HG03135 (cell line): ENCODE measurements around the gene EFCAB10.

Experiments used
- ATAC-seq: cut with Tn5 transposase; IDR thresholded peaks from one replicate; pipeline ENCODE4 v1.9.1; 2021; ENCODE audit warnings: mild to moderate bottlenecking, moderate library complexity; ENCODE audit not compliant: unreplicated experiment

EFCAB10 gene, protein sequence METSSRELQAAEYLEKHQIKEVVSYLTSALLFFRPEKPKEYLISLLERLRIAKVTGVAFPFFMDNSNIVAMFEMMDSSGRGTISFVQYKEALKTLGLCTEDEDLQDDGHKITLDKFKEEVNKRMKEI

DNA sequence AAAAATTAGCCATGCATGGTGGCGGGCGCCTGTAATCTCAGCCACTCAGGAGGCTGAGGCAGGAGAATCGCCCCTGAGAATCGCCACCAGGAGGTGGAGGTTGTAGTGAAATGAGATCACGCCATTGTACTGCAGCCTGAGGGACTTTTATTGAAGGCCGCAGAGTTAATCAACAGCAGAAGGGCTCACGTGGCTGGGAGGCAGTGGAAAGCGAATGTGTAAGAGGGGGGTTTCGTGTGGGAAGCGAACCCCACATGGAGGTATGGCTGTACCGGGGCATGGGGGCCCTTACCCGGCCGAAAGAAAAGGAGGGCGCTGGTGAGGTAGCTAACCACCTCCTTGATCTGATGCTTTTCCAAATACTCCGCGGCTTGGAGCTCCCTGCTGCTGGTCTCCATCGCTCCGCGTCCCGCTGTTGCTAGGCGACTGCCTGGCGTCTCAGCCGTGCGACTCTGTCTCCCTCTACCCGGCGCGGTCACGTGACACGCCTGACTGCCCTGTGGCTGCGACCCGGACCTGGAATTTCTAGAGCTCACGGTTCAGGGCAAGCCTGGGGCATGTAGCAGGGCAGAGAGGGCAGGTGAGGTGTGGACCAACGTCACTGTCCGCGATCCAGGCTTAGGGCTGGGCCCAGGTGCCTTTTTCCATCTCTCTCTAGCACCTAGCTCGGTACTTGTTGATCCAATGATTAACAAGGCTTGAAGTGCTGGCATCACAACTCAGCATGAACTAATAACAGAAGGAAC lies at the start of gene EFCAB10:
Gene EFCAB10, minus strand, starts transcription at position 428 of the 746 bp plus-strand sequence. Its CDS starts 30 bp downstream, at position 398.
- ATAC-seq: peak; percentile 80

DNA sequence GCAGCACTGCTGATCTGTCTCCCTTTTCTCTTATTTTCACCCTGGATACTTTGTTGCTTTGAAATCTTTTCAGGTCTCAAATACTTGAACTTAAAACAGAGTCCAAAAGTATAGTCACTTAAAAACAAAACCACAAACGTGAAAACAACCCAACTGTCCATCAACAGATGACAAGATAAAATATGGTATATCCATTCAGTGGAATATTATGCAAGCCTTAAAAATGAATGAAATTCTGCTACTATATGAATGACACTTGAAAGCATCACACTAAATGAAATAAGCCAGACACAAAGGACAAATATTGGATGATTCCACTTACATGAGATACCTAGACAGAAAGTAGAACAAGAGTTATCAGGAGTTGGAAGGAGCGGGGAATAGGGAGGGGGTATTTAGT lies 44.7 kb upstream of the EFCAB10 start:
- ATAC-seq: no peak

DNA sequence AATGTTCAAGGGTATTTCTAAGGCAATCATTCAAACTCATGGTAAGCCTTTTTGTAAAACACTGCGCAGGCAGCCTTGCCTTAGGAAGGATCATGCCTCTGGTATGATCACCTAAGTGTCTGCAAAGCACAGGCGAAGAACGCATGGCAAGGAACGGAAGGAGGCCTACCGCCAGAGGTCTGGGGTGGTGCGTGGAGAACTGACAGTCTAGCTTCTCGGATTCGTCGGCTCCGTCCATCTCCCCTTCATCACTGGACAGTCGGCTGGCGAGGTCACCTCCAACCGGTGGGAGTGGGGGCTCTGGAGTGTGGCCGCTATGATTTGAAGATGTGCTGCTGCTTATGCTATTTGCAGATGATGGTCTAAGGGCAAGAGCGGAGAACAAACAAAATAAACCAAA lies 42.6 kb upstream of the EFCAB10 start:
- ATAC-seq: no peak

DNA sequence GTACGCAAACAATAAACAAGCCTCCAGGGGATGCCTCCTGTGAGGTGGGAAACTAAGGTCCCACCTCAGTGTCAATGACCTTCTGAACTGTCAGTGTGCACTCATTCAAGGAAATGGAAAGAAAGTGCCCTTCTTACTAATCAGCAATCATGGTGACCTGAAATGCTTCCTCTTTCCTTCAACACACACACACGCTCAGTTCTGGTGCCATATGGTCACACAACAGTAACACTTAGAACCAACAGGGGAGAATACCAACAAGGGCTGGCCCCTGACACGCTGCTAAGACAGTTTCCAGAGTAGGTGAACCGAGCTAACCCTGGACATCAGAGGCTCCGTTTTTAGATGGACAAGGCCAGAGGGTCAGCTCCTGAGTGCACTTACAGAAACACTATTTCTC lies 42.1 kb upstream of the EFCAB10 start:
- ATAC-seq: no peak

DNA sequence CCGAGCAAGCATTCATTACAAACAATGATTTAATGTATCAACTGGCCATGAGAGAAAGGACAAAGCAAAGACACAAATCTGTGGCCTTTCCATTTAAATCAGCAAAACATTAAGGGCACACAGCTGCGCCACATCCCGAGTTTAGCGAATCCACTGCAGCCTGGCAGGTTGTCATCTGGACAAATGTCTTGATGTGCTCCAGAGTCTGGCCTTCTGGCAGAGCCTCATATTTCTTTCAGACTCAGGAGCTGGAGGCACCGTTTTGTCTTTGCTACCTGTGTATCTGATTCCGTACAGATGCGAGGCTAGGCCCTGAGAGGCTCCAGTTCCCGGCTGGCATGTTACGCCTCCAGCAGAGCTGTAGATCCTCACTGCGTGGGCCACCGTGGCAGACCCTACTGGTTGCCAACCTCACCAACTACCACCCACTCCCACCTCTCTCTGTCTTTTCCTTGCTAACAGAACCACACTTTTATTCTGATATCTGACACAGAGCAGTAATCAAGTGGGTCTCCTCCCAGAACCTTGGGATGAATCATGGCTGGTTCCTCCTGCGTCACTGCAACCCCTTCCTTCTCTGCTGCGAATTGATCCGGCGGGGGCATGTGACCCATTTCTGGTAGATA lies 40.9 kb upstream of the EFCAB10 start:
- no peak for ATAC-seq

DNA sequence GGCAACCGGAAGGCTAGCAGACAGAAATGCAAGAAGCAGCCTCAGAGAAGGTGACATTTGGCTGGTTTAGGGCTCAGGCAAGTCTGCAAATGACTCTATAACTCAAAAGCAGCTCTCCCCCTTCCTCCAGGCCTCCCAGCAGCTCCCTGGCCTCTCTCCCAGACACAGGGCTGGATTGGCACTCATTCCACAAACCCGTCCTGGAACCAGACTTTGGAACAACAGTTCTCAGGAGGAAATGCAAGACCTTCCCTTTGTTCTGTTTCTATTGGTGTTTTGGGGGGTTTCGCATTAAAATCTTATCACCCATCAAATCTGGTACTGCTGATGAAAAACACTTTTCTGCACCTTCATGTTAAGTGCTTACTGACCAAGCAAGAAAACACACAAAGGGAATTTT lies 40.3 kb upstream of the EFCAB10 start:
- ATAC-seq: no peak

DNA sequence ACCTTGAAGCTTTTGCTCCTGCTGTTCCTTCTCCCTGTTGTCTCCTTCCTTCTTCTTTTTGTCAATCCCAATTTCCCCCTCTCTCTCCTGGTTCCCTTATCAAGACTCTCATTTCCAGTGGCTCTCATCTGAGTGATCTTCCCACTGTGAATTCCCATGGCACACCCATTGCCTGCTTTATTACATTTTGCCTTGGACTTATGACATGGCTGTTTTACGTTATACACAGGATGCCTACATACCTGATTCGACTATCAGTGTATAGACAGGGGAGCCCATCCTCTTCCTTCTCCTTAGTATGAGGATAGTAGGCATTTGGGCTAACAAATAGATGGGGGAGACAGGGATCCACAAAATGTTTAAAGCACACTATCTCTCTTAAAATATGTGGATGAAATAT lies 39.9 kb upstream of the EFCAB10 start:
- no peak for ATAC-seq

DNA sequence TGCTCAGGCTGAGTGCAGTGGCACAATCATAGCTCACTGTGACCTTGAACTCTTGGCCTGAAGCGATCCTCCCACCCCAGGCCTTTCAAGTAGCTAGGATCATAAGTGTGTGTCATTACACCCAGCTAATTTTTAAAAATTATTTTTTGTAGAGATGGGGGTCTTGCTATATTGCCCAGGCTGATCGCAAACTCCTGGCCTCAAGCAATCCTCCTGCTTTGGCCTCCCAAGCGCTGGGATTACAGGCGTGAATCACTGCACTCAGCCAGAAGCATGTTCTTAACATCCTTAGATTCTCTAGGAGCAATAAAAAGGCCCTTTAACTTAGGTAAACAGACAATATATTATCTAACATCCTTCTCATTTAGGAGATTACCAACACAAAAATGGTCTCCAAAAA lies 38.3 kb upstream of the EFCAB10 start:
- ATAC-seq: no peak

DNA sequence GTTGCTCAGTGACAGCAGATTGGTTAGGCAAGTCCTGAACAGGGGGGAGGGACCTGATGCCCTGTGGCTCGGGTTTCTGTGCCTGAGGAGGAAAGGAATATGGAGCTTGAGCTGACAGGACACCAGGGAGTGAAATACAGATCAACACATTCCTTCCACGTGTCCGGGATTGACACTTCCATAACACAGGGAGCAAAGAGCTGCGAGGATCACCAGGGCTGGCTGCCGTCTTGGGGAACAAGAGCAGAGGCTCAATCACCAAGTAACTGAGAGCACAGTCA lies 36.7 kb upstream of the EFCAB10 start:
- ATAC-seq: no peak

DNA sequence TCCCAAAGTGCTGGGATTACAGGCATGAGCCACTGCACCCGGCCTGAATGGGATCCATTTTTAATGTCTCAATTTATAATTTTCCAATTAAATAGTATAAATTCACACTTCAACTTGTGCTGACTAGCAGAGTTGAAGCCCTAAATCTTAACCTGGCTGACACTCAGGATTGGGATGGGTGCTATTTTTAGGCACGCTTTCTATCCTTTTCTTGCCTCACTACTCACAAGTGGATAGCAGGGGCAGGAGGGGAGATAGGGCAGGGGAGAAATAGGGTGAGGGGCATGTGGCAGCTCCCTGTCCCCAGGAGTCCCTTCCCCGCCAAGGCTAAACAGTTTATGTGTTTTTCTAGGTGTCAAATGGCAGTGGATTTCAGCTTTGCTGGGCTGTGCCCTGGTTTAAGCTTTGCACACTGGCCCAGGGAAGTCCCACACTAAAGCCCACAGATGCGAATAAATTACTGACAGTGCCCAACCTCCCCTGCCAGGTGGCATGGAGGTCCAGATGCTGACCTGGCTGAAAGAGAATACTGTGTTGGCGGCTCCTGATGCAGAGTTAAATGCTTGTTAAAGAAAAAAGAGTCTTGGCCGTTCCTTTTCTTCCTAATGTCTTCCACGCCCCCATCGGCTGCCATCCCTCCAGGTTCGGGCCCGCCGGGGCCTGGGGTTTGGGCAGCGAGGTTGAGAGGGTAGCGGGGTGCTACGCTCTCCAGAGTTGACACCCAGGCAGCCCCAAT lies 36.2 kb upstream of the EFCAB10 start:
- ATAC-seq: no peak

DNA sequence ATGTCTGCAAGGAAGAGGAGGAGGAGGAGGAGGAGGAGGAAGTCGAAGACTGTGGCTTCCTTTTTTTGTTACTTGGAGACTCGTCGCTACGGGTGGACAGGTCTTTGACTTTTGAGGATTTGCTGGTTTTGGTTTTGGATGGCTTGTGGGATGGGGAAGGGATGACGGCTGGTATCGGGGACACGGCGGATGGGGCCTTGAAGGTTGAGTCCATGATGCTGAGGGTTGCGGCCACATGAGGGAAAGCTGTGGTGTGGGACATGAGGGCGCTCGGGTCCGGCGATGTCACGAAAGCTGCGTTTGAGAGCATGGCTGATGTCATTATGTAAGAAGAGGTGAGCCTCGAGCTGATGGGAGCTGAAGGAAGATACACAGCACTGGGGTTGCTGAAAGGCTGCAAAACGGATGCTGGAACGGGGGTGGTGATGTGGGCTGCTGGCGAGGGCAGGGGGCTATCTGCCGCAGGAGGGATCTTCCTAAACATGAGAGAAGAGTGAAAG lies 33.1 kb upstream of the EFCAB10 start:
- no peak for ATAC-seq

DNA sequence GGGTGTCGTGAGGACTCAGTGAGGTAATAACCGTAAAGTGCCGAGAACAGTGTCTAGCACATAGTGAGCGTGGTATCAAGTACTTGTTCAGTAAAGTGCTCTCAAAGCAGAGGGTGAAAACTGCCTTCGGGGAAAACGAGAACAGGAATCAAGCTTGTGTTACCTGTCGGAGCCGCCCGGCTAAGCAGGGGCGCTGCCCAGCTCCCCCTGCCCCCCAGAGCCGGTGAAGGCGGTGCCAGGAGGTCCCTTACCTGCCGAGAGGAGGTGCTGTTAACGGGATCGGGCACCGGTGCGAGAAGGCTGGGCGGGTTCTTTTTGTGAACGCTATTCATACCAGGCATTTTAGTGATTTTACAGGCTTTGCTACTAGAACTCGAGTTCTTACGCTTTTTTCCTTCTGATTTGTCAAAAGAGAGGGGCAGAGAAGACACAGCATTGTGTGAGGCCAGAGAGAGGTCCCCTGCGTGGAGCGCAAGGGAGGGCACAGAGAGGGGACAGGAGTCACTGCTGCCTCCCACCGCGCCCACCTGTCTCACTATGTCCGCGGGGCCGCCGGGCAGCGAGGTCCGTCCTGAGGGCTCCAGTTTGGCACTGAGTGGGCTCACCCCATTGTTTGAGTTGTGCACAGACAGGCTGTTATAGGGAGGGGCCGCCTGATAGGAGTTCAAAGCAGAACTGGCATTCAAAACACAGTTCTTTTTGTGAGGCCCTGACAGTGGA lies 32.5 kb upstream of the EFCAB10 start:
- no peak for ATAC-seq

DNA sequence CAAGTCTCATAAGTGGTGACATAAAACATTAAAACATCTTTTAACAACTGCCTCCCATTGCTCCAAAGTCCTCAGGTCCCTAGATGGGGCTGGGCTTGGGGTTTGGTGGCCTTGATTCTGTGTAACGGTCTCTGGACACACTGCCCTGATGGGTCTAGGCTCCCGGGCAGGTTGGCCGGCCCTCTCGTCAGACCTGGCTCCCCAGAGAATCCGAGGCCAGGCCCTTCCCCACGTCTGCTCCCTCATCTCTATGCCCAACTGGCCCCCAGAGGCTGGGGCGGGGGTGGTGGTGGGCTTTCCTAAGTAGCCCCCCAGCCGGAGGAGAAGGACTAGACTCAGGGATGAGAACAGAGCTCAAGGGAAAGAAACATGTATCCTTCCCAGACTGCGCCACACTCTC lies 31.5 kb upstream of the EFCAB10 start:
- ATAC-seq: no peak

DNA sequence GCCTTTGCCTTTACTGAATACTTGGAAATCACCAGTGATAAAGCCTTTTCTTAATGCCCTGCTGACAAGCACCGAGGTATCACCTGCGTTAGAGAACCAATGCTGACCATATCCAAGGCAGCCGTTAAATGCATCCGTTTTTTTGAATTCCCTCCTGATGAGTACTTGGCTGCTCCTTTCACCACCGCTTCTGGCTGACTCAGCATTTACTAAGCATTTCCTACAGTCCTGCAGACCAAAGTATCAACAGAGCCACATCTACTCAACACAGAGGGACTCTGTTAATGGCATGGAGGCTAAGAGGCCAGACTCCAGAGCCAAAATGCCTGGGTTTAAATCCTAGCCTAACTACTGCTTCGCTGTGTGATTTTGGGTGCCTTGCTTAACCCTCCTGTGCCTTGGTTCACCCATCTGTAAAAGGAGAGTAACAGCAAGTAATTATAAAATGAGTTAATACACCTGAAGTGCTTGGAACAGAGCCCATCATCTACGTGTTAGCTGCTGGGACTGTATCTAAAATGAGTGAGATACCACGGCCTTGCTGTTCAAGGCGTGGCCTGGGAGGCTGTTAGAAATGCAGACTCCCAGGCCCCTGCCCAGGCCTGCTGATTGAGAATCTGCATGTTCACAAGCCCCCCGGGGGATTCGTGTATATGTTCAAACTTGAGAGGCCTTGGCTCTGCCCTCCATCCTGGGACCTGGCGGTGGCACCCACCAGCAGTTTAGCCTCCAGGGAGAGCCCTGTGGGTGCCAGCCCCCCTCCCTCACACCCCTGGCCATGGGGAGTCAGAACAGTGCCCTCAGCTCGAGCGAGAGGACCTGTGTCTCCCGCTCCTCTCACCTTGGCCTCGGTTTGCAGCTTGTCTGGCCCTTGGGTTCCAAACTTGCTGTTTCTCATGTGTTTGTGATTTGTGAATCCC lies 30.8 kb upstream of the EFCAB10 start:
- no peak for ATAC-seq

DNA sequence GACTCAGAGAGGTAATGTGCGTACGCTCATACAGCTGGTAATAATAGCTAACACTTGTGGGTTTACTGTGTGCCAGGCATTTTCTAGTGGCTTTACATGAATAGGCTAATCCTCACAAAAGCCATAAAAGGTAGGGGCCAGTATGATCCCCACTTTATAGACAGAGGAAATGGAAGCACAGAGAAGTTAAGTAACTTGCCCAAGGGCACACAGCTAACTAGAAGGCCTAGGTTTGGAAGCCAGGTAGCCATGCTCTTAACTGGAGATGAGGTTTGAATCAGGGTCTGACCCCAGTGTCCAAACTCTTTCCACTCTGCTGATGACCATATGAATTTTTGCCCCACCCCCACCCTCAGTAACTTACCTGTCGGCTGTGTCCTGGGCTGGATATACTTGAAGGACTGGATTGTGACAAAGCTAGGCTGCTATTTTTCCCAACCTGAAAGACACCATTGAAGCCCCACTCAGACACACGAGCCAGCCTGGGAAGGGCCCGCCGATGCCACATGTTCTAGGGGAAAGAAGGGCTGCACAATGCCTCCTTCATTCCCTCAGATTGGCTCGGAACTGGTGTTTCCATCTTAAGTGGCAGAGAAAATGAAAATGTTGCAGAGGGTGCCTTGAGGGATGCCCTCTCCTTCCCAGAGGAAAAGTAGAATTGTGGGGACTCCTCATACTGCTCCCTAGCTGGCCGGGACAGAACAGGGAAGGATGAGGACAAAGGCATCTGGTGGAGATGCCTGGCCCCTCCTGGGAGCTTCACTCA lies 29.1 kb upstream of the EFCAB10 start:
- ATAC-seq: no peak

DNA sequence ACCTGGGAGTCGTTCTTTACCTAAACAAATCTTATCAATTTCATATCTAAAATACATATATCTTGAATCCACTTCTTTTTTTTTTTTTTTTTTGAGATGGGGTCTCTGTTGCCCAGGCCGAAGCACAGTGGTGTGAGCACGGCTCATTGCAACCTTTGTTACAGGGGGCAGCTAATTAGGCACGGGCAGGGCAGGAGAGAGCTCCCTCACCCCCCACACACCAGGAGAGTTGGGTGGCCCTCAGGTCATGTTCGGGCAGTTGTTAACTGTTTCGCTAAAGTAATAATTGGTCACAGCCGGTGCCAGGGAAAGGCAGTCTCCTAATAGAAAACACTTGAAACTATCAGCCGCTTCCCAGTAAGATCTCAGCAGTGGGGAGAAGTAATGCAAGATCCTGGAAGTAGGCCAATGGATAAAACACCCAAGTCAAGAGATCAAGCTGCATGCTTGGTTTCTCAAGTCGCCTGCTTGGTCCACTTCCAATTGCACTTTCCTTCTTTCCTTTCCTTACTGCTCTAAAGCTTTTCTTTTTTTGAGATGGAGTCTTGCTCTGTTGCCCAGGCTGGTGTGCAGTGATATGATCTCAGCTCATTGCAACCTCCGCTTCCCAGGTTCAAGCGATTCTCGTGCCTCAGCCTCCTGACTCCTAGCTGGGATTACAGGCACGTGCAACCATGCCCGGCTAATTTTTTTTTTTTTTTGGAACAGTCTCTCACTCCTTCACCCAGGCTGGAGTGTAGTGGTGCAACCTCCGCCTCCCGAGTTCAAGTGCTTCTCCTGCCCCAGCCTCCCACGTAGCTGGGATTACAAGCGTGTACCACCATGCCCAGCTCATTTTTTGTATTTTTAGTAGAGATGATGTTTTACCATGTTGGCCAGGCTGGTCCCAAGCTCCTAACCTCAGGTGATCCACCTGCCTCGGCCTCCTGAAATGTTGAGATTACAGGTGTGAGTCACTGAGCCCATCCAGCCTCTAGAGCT lies 21.3 kb upstream of the EFCAB10 start:
- ATAC-seq: no peak

DNA sequence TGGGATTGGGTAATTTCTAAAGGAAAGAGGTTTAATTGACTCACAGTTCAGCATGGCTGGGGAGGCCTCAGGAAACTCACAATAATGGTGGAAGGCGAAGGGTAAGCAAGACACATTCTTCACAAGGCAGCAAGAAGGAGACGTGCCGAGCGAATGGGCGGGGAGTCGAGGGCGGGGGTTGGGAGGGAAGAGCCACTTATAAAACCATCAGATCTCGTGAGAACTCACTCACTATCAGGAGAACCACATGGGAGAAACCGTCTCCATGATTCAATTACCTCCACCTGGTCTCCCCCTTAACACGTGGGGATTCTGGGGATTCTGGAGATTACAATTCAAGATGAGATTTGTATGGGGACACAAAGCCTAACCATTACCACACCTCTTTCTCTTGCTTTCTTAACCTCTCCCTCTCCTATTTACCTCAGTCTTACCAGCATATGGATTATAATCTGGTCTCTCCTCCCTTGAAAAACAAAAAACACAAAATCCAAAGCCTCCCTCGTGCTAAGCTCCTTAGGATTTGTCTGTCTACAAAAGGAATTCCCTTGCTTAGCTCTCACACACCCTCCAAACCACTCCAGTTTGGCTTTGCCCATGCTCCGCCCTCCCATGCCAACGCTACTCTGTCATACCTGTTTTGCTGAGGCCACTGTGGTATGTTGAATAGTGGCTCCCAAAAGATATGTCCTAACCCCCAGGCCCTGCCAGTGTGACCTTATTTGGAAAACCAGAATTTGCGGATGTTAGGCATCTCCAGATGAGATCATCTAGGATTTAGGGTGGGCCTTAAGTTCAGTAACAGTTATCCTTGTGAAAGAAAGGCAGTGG lies 19.6 kb upstream of the EFCAB10 start:
- ATAC-seq: no peak
